NOMO-1 treated with dmso at 0.1 percent for 144 hours (cell line): ENCODE data around the gene GLI1.

ENCODE experiments used
- DNase-seq: peaks from one replicate; lab custom pipeline; 2025; ENCODE audit not compliant: unreplicated experiment; lab: John Stamatoyannopoulos, UW

The GLI1 gene

GRCh38 chr12:57460841-57461275 lies 1.3 kb downstream of the GLI1 start:
- DNase-seq: no peak

GRCh38 chr12:57461276-57461916 lies 1.8 kb downstream of the GLI1 start:
- no peak for DNase-seq

- DNase-seq: no peak
Measured at GRCh38 chr12:57461917-57462250, 2.3 kb downstream of the GLI1 start.

- DNase-seq: peak; percentile 88
Measured at GRCh38 chr12:57462251-57462911, 2.8 kb downstream of the GLI1 start.

- DNase-seq: no peak
Measured at GRCh38 chr12:57462912-57463253, 3.3 kb downstream of the GLI1 start.

GRCh38 chr12:57464569-57464968 lies 5.0 kb downstream of the GLI1 start:
- DNase-seq: no peak

- no peak for DNase-seq
Measured at GRCh38 chr12:57465030-57465746, 5.6 kb downstream of the GLI1 start.

- no peak for DNase-seq
Measured at GRCh38 chr12:57465747-57466505, 6.3 kb downstream of the GLI1 start.

- no peak for DNase-seq
Measured at GRCh38 chr12:57467212-57467874, 7.8 kb downstream of the GLI1 start.

GRCh38 chr12:57467915-57468314 lies 8.3 kb downstream of the GLI1 start:
- no peak for DNase-seq

GRCh38 chr12:57469296-57470164 lies 9.9 kb downstream of the GLI1 start:
- DNase-seq: no peak

GRCh38 chr12:57470286-57470969 lies 10.8 kb downstream of the GLI1 start:
- DNase-seq: no peak

GRCh38 chr12:57470970-57471656 lies 11.5 kb downstream of the GLI1 start:
- no peak for DNase-seq

GRCh38 chr12:57471661-57472060 lies 12.1 kb downstream of the GLI1 start:
- DNase-seq: no peak

GRCh38 chr12:57472391-57472790 lies 12.8 kb downstream of the GLI1 start:
- no peak for DNase-seq

- no peak for DNase-seq
Measured at GRCh38 chr12:57473392-57473791, 13.8 kb downstream of the GLI1 start.

GRCh38 chr12:57473886-57474285 lies 14.3 kb downstream of the GLI1 start:
- no peak for DNase-seq

GRCh38 chr12:57474430-57474829 lies 14.8 kb downstream of the GLI1 start:
- DNase-seq: no peak

GRCh38 chr12:57474862-57475261 lies 15.3 kb downstream of the GLI1 start:
- no peak for DNase-seq
